WTC11 (cell line): ENCODE data around the gene SEZ6L.

ENCODE experiments used
- ATF3 ChIP-seq: sonication (generic); formaldehyde crosslinking; conservative IDR thresholded peaks from 2 replicates; pipeline ENCODE4 v1.8.1; 2022; ENCODE audit warnings: mild to moderate bottlenecking, missing genetic modification reagents
- ATF6 ChIP-seq: sonication (generic); formaldehyde crosslinking; IDR thresholded peaks from 2 replicates; pipeline ENCODE4 v1.8.1; 2023; ENCODE audit warnings: mild to moderate bottlenecking, missing genetic modification reagents
- CTCF ChIP-seq: fragments of 200-600 bp; IDR thresholded peaks from 2 replicates; pipeline ENCODE4 v1.8.0; 2022; ENCODE audit warnings: antibody characterized with exemption
- ERG ChIP-seq: fragments of 250-450 bp; sonication (Bioruptor Pico); IDR thresholded peaks from 2 replicates; pipeline ENCODE4 v1.8.0; 2021; ENCODE audit warnings: mild to moderate bottlenecking
- ESRRA ChIP-seq: sonication (generic); formaldehyde crosslinking; IDR thresholded peaks from 2 replicates; pipeline ENCODE4 v1.8.1; 2022; ENCODE audit warnings: mild to moderate bottlenecking, missing genetic modification reagents, borderline replicate concordance
- FOXP4 ChIP-seq: sonication (generic); formaldehyde crosslinking; IDR thresholded peaks from 2 replicates; pipeline ENCODE4 v1.8.0; 2022; ENCODE audit warnings: mild to moderate bottlenecking, missing genetic modification reagents
- HMGA2 ChIP-seq: fragments of 250-450 bp; sonication (Bioruptor Pico); IDR thresholded peaks from 2 replicates; pipeline ENCODE4 v1.4.0; 2021; ENCODE audit warnings: mild to moderate bottlenecking, moderate library complexity
- PREB ChIP-seq: sonication (generic); formaldehyde crosslinking; IDR thresholded peaks from 2 replicates; pipeline ENCODE4 v1.8.1; 2022; ENCODE audit warnings: mild to moderate bottlenecking, missing genetic modification reagents, moderate library complexity, borderline replicate concordance
- TEAD1 ChIP-seq: sonication (generic); formaldehyde crosslinking; IDR thresholded peaks from 2 replicates; pipeline ENCODE4 v1.8.0; 2022; ENCODE audit warnings: mild to moderate bottlenecking, missing genetic modification reagents
- USF2 ChIP-seq: sonication (generic); formaldehyde crosslinking; IDR thresholded peaks from 2 replicates; pipeline ENCODE4 v1.8.1; 2023; ENCODE audit warnings: mild to moderate bottlenecking, missing genetic modification reagents, moderate library complexity
- ZNF512 ChIP-seq: sonication (generic); formaldehyde crosslinking; IDR thresholded peaks from 2 replicates; pipeline ENCODE4 v1.8.1; 2022; ENCODE audit warnings: missing genetic modification reagents, borderline replicate concordance

- TF ChIP-seq FOXP4 (CRISPR knock-in tag) (no peak), USF2 (CRISPR knock-in tag) (no peak), ERG (no peak), CTCF (no peak), PREB (no peak), ZNF512 (CRISPR knock-in tag) (no peak), ESRRA (CRISPR knock-in tag) (no peak), ATF3 (no peak), TEAD1 (no peak), ATF6 (CRISPR knock-in tag) (no peak), HMGA2 (CRISPR knock-in tag) (no peak)
Observed at GRCh38 chr22:26273011-26273675, 103.9 kb downstream of the SEZ6L start.
